Lung (tissue), 12 donors: ENCODE results near the gene RAD52. TPM values are rescaled to one million over a fixed set of nuclear protein-coding genes. Genes with fewer than 3 reads are reported as not detected.

Source experiments
- ATAC-seq: fragments of 200-7000 bp; cut with Tn5 transposase; one replicate; pipeline ENCODE4 v1.9.1; 2020; ENCODE audit warnings: moderate number of reproducible peaks; ENCODE audit not compliant: insufficient read depth, low FRiP score
- DNase-seq, 3 donors: peaks; one replicate each; pipeline ENCODE4 v3.0.0-alpha.2; 2013 to 2017
- H3K27ac ChIP-seq, 2 donors: one replicate each; pipeline ENCODE4 v1.5.1; 2013; ENCODE audit warnings: mild to moderate bottlenecking in 2 of 2, moderate library complexity in 2 of 2, control low read depth in 1 of 2, inconsistent platforms in 1 of 2, low read depth in 1 of 2, low read length in 1 of 2
- H3K27me3 ChIP-seq, 3 donors: one replicate each; pipeline ENCODE4 v1.5.1; 2013; ENCODE audit warnings: low read length in 2 of 3; ENCODE audit not compliant: control insufficient read depth in 3 of 3, insufficient read depth in 3 of 3
- H3K36me3 ChIP-seq, 4 donors: one replicate each; pipeline ENCODE4 v1.5.1; 2013; ENCODE audit warnings: low read length in 4 of 4, mild to moderate bottlenecking in 1 of 4, moderate library complexity in 1 of 4; ENCODE audit not compliant: control insufficient read depth in 4 of 4, insufficient read depth in 4 of 4
- H3K4me1 ChIP-seq, 5 donors: one replicate each; pipeline ENCODE4 v1.5.1; 2013; ENCODE audit warnings: low read length in 5 of 5, mild to moderate bottlenecking in 2 of 5, moderate library complexity in 1 of 5; ENCODE audit not compliant: control insufficient read depth in 5 of 5, insufficient read depth in 5 of 5
- H3K4me3 ChIP-seq: one replicate; pipeline ENCODE4 v1.5.1; 2013; ENCODE audit warnings: mild to moderate bottlenecking, control low read depth, moderate library complexity
- H3K9ac ChIP-seq, 2 donors: one replicate each; pipeline ENCODE4 v1.5.1; 2013; ENCODE audit warnings: low read length in 2 of 2, control low read depth in 1 of 2; ENCODE audit not compliant: insufficient read depth in 1 of 2
- H3K9me3 ChIP-seq, 4 donors: one replicate each; pipeline ENCODE4 v1.5.1; 2013; ENCODE audit warnings: low read length in 3 of 4, mild to moderate bottlenecking in 1 of 4, moderate library complexity in 1 of 4; ENCODE audit not compliant: control insufficient read depth in 4 of 4, insufficient read depth in 3 of 4
- CTCF ChIP-seq: IDR thresholded peaks from 2 replicates; pipeline ENCODE4 v1.5.1; 2012; ENCODE audit warnings: mild to moderate bottlenecking; ENCODE audit errors: control extremely low read depth, extremely low read depth
- WGBS, 2 donors: extraction: QIAGEN DNeasy Blood & Tissue Kit; methylation state at CpG; one replicate each; pipeline ENCODE4 v1.1.7; 2013; 5-methylcytosine and 5-hydroxymethylcytosine counted together
- polyA plus RNA-seq, 2 donors: library from polyadenylated mRNA; stranded (reverse); fragments of 200-250 nt; gene quantifications; one replicate each; pipeline ENCODE4 v1.2.1, GENCODE V29; 2013
- total RNA-seq, 2 donors: library from RNA; depleted of rRNA in 1 of 2; stranded (reverse); fragments of >200 nt in 1 of 2; gene quantifications; one replicate each; pipeline ENCODE4 v1.2.1, GENCODE V29; 2014 to 2021
- donor health status: control.
- donor health status: control.
- donor health status: Bipolar disorder and iron deficiency.
- donor health status: healthy.
- donor health status: DM: yes; HTN: yes; CAD: no.

The RAD52 gene
- total and polyA plus RNA-seq, 4 donors = 4.3 to 36.8 (median 8.0) TPM

- H3K36me3 ChIP-seq = peaks cover 37 to 64% (median 56%) of the 10 kb centered on the region in 4 donors
- no peaks in the 10 kb centered on the region for H3K4me1 ChIP-seq
- no peaks in the 10 kb centered on the region for H3K27me3 ChIP-seq
- H3K9me3 ChIP-seq = peaks cover 0 to 2% (median 0%) of the 10 kb centered on the region in 4 donors
- no peak for TF ChIP-seq CTCF
- no peak overlapping the region for H3K9ac ChIP-seq
- no peak for DNase-seq
- no peak overlapping the region for H3K27ac ChIP-seq
- WGBS, 2 donors = 95 to 97% methylated on average over 2 of the region's 2 CpGs
- H3K4me3 ChIP-seq = no peak overlapping the region
- no peak for ATAC-seq
Observed at GRCh38 chr12:885701-886100, 63.8 kb downstream of the RAD52 start.

DNA sequence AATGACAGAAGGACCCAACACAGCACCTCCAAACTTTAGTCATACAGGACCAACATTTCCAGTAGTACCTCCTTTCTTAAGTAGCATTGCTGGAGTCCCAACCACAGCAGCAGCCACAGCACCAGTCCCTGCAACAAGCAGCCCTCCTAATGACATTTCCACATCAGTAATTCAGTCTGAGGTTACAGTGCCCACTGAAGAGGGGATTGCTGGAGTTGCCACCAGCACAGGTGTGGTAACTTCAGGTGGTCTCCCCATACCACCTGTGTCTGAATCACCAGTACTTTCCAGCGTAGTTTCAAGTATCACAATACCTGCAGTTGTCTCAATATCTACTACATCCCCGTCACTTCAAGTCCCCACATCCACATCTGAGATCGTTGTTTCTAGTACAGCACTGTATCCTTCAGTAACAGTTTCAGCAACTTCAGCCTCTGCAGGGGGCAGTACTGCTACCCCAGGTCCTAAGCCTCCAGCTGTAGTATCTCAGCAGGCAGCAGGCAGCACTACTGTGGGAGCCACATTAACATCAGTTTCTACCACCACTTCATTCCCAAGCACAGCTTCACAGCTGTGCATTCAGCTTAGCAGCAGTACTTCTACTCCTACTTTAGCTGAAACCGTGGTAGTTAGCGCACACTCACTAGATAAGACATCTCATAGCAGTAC lies 64.6 kb downstream of the RAD52 start:
- peaks cover 0 to 2% (median 0%) of the 10 kb centered on the region in 4 donors for H3K9me3 ChIP-seq
- peak in 2 of 3 donors; percentile 30 to 37 for DNase-seq
- no peak overlapping the region for H3K9ac ChIP-seq
- no peak overlapping the region for H3K4me3 ChIP-seq
- H3K27ac ChIP-seq = no peak overlapping the region
- peaks cover 36 to 62% (median 58%) of the 10 kb centered on the region in 4 donors for H3K36me3 ChIP-seq
- ATAC-seq = no peak
- H3K4me1 ChIP-seq = no peaks in the 10 kb centered on the region
- no peaks in the 10 kb centered on the region for H3K27me3 ChIP-seq
- TF ChIP-seq CTCF = no peak
- 94 to 97% methylated on average over 5 of the region's 5 CpGs for WGBS, 2 donors

GRCh38 chr12:880656-881055 lies 68.8 kb downstream of the RAD52 start:
- WGBS, 2 donors = 88 to 90% methylated on average over 4 of the region's 4 CpGs
- TF ChIP-seq CTCF = no peak
- no peaks in the 10 kb centered on the region for H3K4me1 ChIP-seq
- DNase-seq (no peak), ATAC-seq (no peak)
- H3K9me3 ChIP-seq = peaks cover 0 to under 1% (median 0%) of the 10 kb centered on the region in 4 donors
- no peaks in the 10 kb centered on the region for H3K27me3 ChIP-seq
- H3K4me3 ChIP-seq = no peak overlapping the region
- no peak overlapping the region for H3K9ac ChIP-seq
- H3K27ac ChIP-seq = no peak overlapping the region
- peaks cover 33 to 54% (median 52%) of the 10 kb centered on the region in 4 donors for H3K36me3 ChIP-seq
